ENCODE measurements around the gene PPP1R37. TPM values are rescaled to one million over a fixed set of nuclear protein-coding genes. Genes with fewer than 3 reads are reported as not detected.
A peak's percentile ranks its signal among the peaks of the same experiment; 100 is the strongest.

PPP1R37 gene
- polyA plus RNA-seq, 3 donors, result 0.10 to 11.8 (median 0.22) TPM

- H3K79me2 ChIP-seq (ENCODE audit: insufficient read depth, low read length), result peaks cover 89% of the 10 kb centered on the region
- TF ChIP-seq, protein P1, sequence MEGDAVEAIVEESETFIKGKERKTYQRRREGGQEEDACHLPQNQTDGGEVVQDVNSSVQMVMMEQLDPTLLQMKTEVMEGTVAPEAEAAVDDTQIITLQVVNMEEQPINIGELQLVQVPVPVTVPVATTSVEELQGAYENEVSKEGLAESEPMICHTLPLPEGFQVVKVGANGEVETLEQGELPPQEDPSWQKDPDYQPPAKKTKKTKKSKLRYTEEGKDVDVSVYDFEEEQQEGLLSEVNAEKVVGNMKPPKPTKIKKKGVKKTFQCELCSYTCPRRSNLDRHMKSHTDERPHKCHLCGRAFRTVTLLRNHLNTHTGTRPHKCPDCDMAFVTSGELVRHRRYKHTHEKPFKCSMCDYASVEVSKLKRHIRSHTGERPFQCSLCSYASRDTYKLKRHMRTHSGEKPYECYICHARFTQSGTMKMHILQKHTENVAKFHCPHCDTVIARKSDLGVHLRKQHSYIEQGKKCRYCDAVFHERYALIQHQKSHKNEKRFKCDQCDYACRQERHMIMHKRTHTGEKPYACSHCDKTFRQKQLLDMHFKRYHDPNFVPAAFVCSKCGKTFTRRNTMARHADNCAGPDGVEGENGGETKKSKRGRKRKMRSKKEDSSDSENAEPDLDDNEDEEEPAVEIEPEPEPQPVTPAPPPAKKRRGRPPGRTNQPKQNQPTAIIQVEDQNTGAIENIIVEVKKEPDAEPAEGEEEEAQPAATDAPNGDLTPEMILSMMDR (IDR thresholded peaks at IDR 0.05), result no peak
- Mint-ChIP-seq H3K4me3 (no peak overlapping the region), H3K9me3 (peaks cover 0 to 2% (median 0%) of the 10 kb centered on the region in 7 donors), H3K4me1 (peaks cover 44% of the 10 kb centered on the region), H3K27me3 (ENCODE audit: low read depth in 3 of 3) (peaks cover 0 to 1% (median 0%) of the 10 kb centered on the region in 3 donors), H3K36me3 (peaks cover 50 to 76% of the 10 kb centered on the region in 2 donors), H3K27ac (peak overlapping the region in 6 of 7 donors; percentile 22 to 66 (median 50))
- H3K4me1 ChIP-seq (ENCODE audit: control insufficient read depth in 1 of 2, insufficient read depth in 2 of 2, low read length in 2 of 2), result peaks cover 26 to 30% of the 10 kb centered on the region in 2 donors
- H3K9me3 ChIP-seq (replicated peaks in 1 of 2; ENCODE audit: control insufficient read depth in 1 of 2, insufficient read depth in 1 of 2, low read length in 2 of 2), result no peaks in the 10 kb centered on the region
- H2AFZ ChIP-seq (ENCODE audit: insufficient read depth, low read depth, low read length, poor library complexity, severe bottlenecking), result no peak overlapping the region
- peaks cover 98% of the 10 kb centered on the region for H4K20me1 ChIP-seq (ENCODE audit: insufficient read depth, low read length)
- no peak overlapping the region for H3K4me2 ChIP-seq (replicated peaks; ENCODE audit: extremely low read depth, low read length, poor library complexity, severe bottlenecking)
- H3K27me3 ChIP-seq (ENCODE audit: control insufficient read depth in 2 of 2, insufficient read depth in 2 of 2, low read length in 2 of 2), result no peaks in the 10 kb centered on the region
- DNase-seq, result no peak
- intact Hi-C loops (cut with micrococcal nuclease), result loop anchor here in 1 of 2 donors (5.0 kb wide), 1 partner anchor 43 kb away; the partner anchor contains the start of gene PPP1R37
- H3K36me3 ChIP-seq (replicated peaks in 1 of 2; ENCODE audit: control insufficient read depth in 1 of 2, insufficient read depth in 2 of 2, low read length in 2 of 2), result peaks cover 46 to 77% of the 10 kb centered on the region in 2 donors
- peak overlapping the region; percentile 6 to 69 for H3K27ac ChIP-seq (ENCODE audit: low read depth in 1 of 2, low read length in 2 of 2)
- no peak overlapping the region for H3K9ac ChIP-seq (ENCODE audit: insufficient read depth, low read length, poor library complexity, severe bottlenecking)
- WGBS (ENCODE audit: insufficient coverage), result 96% methylated on average over 7 of the region's 8 CpGs
- H3K4me3 ChIP-seq (replicated peaks in 1 of 3; ENCODE audit: low read depth in 2 of 3, low read length in 3 of 3), result no peak overlapping the region
Observed at GRCh38 chr19:45049073-45049736, 43.8 kb upstream of the PPP1R37 start.

- Histone ChIP-seq H4K20me1 (ENCODE audit: insufficient read depth, low read length) (peaks cover 98% of the 10 kb centered on the region), H3K27me3 (ENCODE audit: control insufficient read depth in 2 of 2, insufficient read depth in 2 of 2, low read length in 2 of 2) (no peaks in the 10 kb centered on the region), H3K4me2 (replicated peaks; ENCODE audit: extremely low read depth, low read length, poor library complexity, severe bottlenecking) (no peak overlapping the region), H3K4me1 (ENCODE audit: control insufficient read depth in 1 of 2, insufficient read depth in 2 of 2, low read length in 2 of 2) (peaks cover 26 to 30% of the 10 kb centered on the region in 2 donors), H2AFZ (ENCODE audit: insufficient read depth, low read depth, low read length, poor library complexity, severe bottlenecking) (no peak overlapping the region), H3K4me3 (replicated peaks in 1 of 3; ENCODE audit: low read depth in 2 of 3, low read length in 3 of 3) (no peak overlapping the region), H3K36me3 (replicated peaks in 1 of 2; ENCODE audit: control insufficient read depth in 1 of 2, insufficient read depth in 2 of 2, low read length in 2 of 2) (peaks cover 46 to 77% of the 10 kb centered on the region in 2 donors), H3K9ac (ENCODE audit: insufficient read depth, low read length, poor library complexity, severe bottlenecking) (no peak overlapping the region), H3K9me3 (replicated peaks in 1 of 2; ENCODE audit: control insufficient read depth in 1 of 2, insufficient read depth in 1 of 2, low read length in 2 of 2) (no peaks in the 10 kb centered on the region), H3K79me2 (ENCODE audit: insufficient read depth, low read length) (peaks cover 81% of the 10 kb centered on the region), H3K27ac (ENCODE audit: low read depth in 1 of 2, low read length in 2 of 2) (peak overlapping the region in 1 of 2 donors; percentile 69)
- no peak overlapping the region for H3K4me3 Mint-ChIP-seq
- TF ChIP-seq, protein P1 (IDR thresholded peaks at IDR 0.05), result no peak
- WGBS (ENCODE audit: insufficient coverage), result 100% methylated on average over 5 of the region's 6 CpGs
- H3K27me3 Mint-ChIP-seq (ENCODE audit: low read depth in 3 of 3), result peaks cover 0 to 1% (median 0%) of the 10 kb centered on the region in 3 donors
- DNase-seq, result no peak
- H3K9me3 Mint-ChIP-seq, result peaks cover 0 to 2% (median 0%) of the 10 kb centered on the region in 7 donors
- intact Hi-C loops (cut with micrococcal nuclease), result no loop called here
- peak overlapping the region in 4 of 7 donors; percentile 44 to 61 (median 58) for H3K27ac Mint-ChIP-seq
- peaks cover 50 to 76% of the 10 kb centered on the region in 2 donors for H3K36me3 Mint-ChIP-seq
- H3K4me1 Mint-ChIP-seq, result peaks cover 42% of the 10 kb centered on the region
Observed at GRCh38 chr19:45050036-45050435, 42.9 kb upstream of the PPP1R37 start.
